Measurements from ENCODE around the gene BAX. TPM values are rescaled to one million over a fixed set of nuclear protein-coding genes. Genes with fewer than 3 reads are reported as not detected.
A peak's percentile ranks its signal among the peaks of the same experiment; 100 is the strongest.

Gene BAX
- total and polyA plus RNA-seq, 9 of the 15 experiments (the other 6 are each of a cell fraction or from before 2014, with no cell fraction given) = 3.2 to 95.4 (median 44.5) TPM

GRCh38 chr19:48968813-48969218, 14.1 kb downstream of the BAX start (continued):
- TF ChIP-seq, protein P1, sequence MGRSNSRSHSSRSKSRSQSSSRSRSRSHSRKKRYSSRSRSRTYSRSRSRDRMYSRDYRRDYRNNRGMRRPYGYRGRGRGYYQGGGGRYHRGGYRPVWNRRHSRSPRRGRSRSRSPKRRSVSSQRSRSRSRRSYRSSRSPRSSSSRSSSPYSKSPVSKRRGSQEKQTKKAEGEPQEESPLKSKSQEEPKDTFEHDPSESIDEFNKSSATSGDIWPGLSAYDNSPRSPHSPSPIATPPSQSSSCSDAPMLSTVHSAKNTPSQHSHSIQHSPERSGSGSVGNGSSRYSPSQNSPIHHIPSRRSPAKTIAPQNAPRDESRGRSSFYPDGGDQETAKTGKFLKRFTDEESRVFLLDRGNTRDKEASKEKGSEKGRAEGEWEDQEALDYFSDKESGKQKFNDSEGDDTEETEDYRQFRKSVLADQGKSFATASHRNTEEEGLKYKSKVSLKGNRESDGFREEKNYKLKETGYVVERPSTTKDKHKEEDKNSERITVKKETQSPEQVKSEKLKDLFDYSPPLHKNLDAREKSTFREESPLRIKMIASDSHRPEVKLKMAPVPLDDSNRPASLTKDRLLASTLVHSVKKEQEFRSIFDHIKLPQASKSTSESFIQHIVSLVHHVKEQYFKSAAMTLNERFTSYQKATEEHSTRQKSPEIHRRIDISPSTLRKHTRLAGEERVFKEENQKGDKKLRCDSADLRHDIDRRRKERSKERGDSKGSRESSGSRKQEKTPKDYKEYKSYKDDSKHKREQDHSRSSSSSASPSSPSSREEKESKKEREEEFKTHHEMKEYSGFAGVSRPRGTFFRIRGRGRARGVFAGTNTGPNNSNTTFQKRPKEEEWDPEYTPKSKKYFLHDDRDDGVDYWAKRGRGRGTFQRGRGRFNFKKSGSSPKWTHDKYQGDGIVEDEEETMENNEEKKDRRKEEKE (IDR thresholded peaks at IDR 0.05; ENCODE audit: borderline replicate concordance in 1 of 2, control insufficient read depth in 1 of 2, low read depth in 2 of 2, low read length in 1 of 2) = 0 out of 4 replicates have a peak, but pooled peaks of 1 of the 2 experiments have one; percentile 9
- TF ChIP-seq CHD2 (IDR thresholded peaks at IDR 0.05; ENCODE audit: low read depth, low read length) = peak; percentile 16

GRCh38 chr19:48969276-48970138, 14.8 kb downstream of the BAX start:
- peak; percentile 58 for ATAC-seq
- POLR2A ChIA-PET = interaction anchor here (0.5 to 14.5 kb wide), 14 partner anchors 10 to 422 kb away, joined by 3 to 439 read pairs (median 4); partner anchors contain the start of genes NUCB1, PPP1R15A, RUVBL2 and TULP2
- no peak overlapping the region; the same call in 2 of the 3 replicates for H3K27ac ChIP-seq (ENCODE audit: extremely low read depth, low read depth, low read length)
- no peak for TF ChIP-seq PHTF2 (CRISPR knock-in tag; IDR thresholded peaks at IDR 0.05)
- TF ChIP-seq ZNF57 (CRISPR knock-in tag; IDR thresholded peaks at IDR 0.05) = no peak
- TF ChIP-seq, protein P2, sequence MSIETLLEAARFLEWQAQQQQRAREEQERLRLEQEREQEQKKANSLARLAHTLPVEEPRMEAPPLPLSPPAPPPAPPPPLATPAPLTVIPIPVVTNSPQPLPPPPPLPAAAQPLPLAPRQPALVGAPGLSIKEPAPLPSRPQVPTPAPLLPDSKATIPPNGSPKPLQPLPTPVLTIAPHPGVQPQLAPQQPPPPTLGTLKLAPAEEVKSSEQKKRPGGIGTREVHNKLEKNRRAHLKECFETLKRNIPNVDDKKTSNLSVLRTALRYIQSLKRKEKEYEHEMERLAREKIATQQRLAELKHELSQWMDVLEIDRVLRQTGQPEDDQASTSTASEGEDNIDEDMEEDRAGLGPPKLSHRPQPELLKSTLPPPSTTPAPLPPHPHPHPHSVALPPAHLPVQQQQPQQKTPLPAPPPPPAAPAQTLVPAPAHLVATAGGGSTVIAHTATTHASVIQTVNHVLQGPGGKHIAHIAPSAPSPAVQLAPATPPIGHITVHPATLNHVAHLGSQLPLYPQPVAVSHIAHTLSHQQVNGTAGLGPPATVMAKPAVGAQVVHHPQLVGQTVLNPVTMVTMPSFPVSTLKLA (conservative IDR thresholded peaks at IDR 0.05) = no peak
- peak; percentile 81 for TF ChIP-seq RBFOX2 (IDR thresholded peaks at IDR 0.05; ENCODE audit: low read depth, low read length)
- peak; percentile 95 for TF ChIP-seq RBM22 (IDR thresholded peaks at IDR 0.05; ENCODE audit: low read depth, low read length, poor library complexity, severe bottlenecking)
- TF ChIP-seq ZC3H4 (CRISPR knock-in tag; IDR thresholded peaks at IDR 0.05; ENCODE audit: borderline replicate concordance) = peak; percentile 34; the same call in 1 of the 2 replicates
- peak; percentile 89 for TF ChIP-seq ZBTB33 (CRISPR knock-in tag; IDR thresholded peaks at IDR 0.05)
- 0 out of 2 replicates have a peak, but pooled peaks have one; percentile 31 for TF ChIP-seq CBX1 (IDR thresholded peaks at IDR 0.05; ENCODE audit: low read depth)
- TF ChIP-seq HDAC8 (tag; IDR thresholded peaks at IDR 0.05) = no peak

More at GRCh38 chr19:48969276-48970138, 14.8 kb downstream of the BAX start:
- H4K20me1 ChIP-seq (replicated peaks; ENCODE audit: control insufficient read depth, insufficient read depth, low read length) = peaks cover 21% of the 10 kb centered on the region
- H3K4me3 ChIP-seq = no peak overlapping the region
- DNase-seq (ENCODE audit: extremely low read depth in 1 of 4, low spot score in 3 of 4) (peak; percentile 70 to 85 (median 79)), FAIRE-seq (peak; percentile 88)
- H3K4me2 ChIP-seq (ENCODE audit: insufficient read depth, low read length) = peak overlapping the region; percentile 47; the same call in 1 of the 2 replicates
- peaks cover 72% of the 10 kb centered on the region for H3K36me3 ChIP-seq (ENCODE audit: control insufficient read depth, insufficient read depth, low read length)
- H2AFZ ChIP-seq (ENCODE audit: low read depth, low read length) = no peak overlapping the region
- H3K9me1 ChIP-seq (ENCODE audit: control insufficient read depth, insufficient read depth, low read length) = no peaks in the 10 kb centered on the region
- no peak overlapping the region for H3K9ac ChIP-seq (ENCODE audit: insufficient read depth in 1 of 2, low read depth in 2 of 2, low read length in 2 of 2)
- CTCF ChIA-PET (ENCODE audit: low intra/inter-chr PET ratio) = interaction anchor here (0.6 kb wide), 2 partner anchors 12 to 188 kb away, joined by 3 to 6 read pairs; no protein-coding TSS in a partner anchor
- H3K9me3 ChIP-seq (replicated peaks; ENCODE audit: control insufficient read depth, insufficient read depth, low read depth, low read length) = no peaks in the 10 kb centered on the region
- intact Hi-C loops (cut with micrococcal nuclease) (loop anchor here (2.0 to 5.0 kb wide), 2 partner anchors 37 to 175 kb away; partner anchors contain the start of gene DHDH), in situ Hi-C loops (cut with MboI) (loop anchor here (5.0 to 10.0 kb wide), 3 partner anchors 95 to 325 kb away; partner anchors contain the start of genes CA11 and PPP1R15A)
- peaks cover 30% of the 10 kb centered on the region for H3K79me2 ChIP-seq (ENCODE audit: control insufficient read depth, insufficient read depth, low read length)
- BruUV-seq (replicated peaks) = no TSS peak
- 82% methylated on average over 14 of the region's 45 CpGs for WGBS (ENCODE audit: insufficient coverage, low coverage, missing lambda C conversion rate)
- no peaks in the 10 kb centered on the region for H3K27me3 ChIP-seq (ENCODE audit: control insufficient read depth in 2 of 2, insufficient read depth in 2 of 2, low read length in 2 of 2)
- H3K4me1 ChIP-seq (replicated peaks in 1 of 2; ENCODE audit: control insufficient read depth in 2 of 2, insufficient read depth in 2 of 2, low read length in 2 of 2) = peaks cover 26 to 37% of the 10 kb centered on the region in 2 experiments
